Cardiac fibroblast (primary cell): ENCODE data around the gene HAUS2.

Source experiments
- DNase-seq, 2 donors: peaks; one replicate each; pipeline versions ENCODE4 v3.0.0 to v3.0.0-alpha.2; 2010; ENCODE audit warnings: low read depth in 2 of 2
- H3K4me3 ChIP-seq, 2 donors: replicated peaks in 1 of 2; 1 replicate in 1 of 2; 2 replicates in 1 of 2; pipeline ENCODE4 v1.5.1; 2011; ENCODE audit warnings: low read depth in 2 of 2, low read length in 2 of 2, mild to moderate bottlenecking in 2 of 2, moderate library complexity in 1 of 2
- TF ChIP-seq, protein P1 (sequence below): IDR thresholded peaks from one replicate; pipeline ENCODE4 v1.5.1; 2011; ENCODE audit warnings: low read depth, mild to moderate bottlenecking, low read length, inconsistent platforms

HAUS2 gene

GRCh38 chr15:42582569-42583375 is 34.1 kb downstream of the HAUS2 start:
- H3K4me3 ChIP-seq: no peak overlapping the region
- TF ChIP-seq, protein P1, sequence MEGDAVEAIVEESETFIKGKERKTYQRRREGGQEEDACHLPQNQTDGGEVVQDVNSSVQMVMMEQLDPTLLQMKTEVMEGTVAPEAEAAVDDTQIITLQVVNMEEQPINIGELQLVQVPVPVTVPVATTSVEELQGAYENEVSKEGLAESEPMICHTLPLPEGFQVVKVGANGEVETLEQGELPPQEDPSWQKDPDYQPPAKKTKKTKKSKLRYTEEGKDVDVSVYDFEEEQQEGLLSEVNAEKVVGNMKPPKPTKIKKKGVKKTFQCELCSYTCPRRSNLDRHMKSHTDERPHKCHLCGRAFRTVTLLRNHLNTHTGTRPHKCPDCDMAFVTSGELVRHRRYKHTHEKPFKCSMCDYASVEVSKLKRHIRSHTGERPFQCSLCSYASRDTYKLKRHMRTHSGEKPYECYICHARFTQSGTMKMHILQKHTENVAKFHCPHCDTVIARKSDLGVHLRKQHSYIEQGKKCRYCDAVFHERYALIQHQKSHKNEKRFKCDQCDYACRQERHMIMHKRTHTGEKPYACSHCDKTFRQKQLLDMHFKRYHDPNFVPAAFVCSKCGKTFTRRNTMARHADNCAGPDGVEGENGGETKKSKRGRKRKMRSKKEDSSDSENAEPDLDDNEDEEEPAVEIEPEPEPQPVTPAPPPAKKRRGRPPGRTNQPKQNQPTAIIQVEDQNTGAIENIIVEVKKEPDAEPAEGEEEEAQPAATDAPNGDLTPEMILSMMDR: no peak
- no peak for DNase-seq

GRCh38 chr15:42584031-42584765 is 35.6 kb downstream of the HAUS2 start:
- H3K4me3 ChIP-seq: no peak overlapping the region
- peak in 1 of 2 donors; percentile 31 for DNase-seq

GRCh38 chr15:42590619-42591237 is 42.1 kb downstream of the HAUS2 start:
- TF ChIP-seq, protein P1: no peak
- no peak for DNase-seq
- H3K4me3 ChIP-seq: no peak overlapping the region

More at GRCh38 chr15:42584031-42584765, 35.6 kb downstream of the HAUS2 start:
- TF ChIP-seq, protein P1: no peak

- TF ChIP-seq, protein P1: peak; percentile 41
- H3K4me3 ChIP-seq: no peak overlapping the region
- DNase-seq: peak; percentile 50 to 66
These were observed 42.7 kb downstream of the HAUS2 start for GRCh38 chr15:42591238-42591934.

- no peak overlapping the region for H3K4me3 ChIP-seq
- DNase-seq: no peak
- TF ChIP-seq, protein P1: no peak
These were observed 44.1 kb downstream of the HAUS2 start for GRCh38 chr15:42592716-42593115.

DNA sequence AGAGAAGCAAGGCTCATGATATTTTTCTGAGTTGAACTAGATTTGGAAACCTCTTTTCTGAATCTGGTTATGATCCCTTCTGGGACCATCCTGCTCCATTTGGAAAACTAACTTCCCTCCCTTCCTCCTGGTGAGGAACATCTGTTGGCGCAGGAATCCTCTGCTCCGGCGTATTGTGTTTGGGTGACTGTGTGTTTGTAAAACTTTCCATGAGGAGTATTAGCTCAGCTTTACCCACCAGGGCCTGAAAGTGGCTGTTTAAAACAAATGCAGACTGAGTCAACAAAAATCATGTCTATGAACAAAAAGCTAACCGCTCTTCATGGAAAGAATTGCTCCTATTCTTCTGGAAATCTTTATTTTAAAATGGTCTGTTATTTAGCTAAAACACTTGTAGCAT is 44.5 kb downstream of the HAUS2 start:
- TF ChIP-seq, protein P1: no peak
- no peak overlapping the region for H3K4me3 ChIP-seq
- DNase-seq: peak in 1 of 2 donors; percentile 35
